ENCODE measurements around the gene IQGAP3.

- TF ChIP-seq CTCF (IDR thresholded peaks at IDR 0.05), result no peak
- TF ChIP-seq POLR2A (IDR thresholded peaks at IDR 0.05), result no peak
- TF ChIP-seq POLR2AphosphoS5 (IDR thresholded peaks at IDR 0.05), result no peak
- TF ChIP-seq EP300 (IDR thresholded peaks at IDR 0.05), result no peak
Measured at GRCh38 chr1:156550346-156550745, 22.0 kb downstream of the IQGAP3 start.
